HG03575 (cell line): Measurements from ENCODE around the gene HOXC5.
"Not testable (repeated sequence)": the region's sequence is repeated elsewhere in the genome, so short reads cannot be mapped to it uniquely, and the experiment has no call there.

Experiments used
- ATAC-seq: cut with Tn5 transposase; IDR thresholded peaks from one replicate; pipeline ENCODE4 v1.9.1; 2021; ENCODE audit not compliant: unreplicated experiment, insufficient number of reproducible peaks, low FRiP score; ENCODE audit errors: extremely low read depth

Gene HOXC5

DNA sequence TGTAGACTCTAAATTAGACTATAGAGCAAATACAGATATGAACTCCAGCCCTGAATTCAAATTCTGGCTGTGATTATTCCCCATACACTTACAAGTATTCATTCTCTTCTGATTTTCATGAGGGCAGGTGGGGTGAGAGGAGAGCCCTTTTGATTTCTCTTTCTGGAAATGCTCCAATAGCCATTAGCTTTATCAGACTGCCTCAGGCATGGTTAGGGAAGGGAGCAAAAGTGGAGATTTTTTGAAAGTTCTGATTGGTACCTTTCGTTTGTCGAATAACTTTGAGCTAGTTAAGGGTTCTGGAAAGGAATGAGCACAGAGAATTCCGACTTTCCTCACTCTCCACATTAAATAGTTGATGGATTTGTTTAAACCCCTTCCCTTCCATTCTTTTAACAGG, 7.8 kb downstream of the HOXC5 start:
- no peak for ATAC-seq

GRCh38 chr12:54041097-54041690, 8.3 kb downstream of the HOXC5 start:
- no peak for ATAC-seq

GRCh38 chr12:54042033-54042432, 9.2 kb downstream of the HOXC5 start:
- not testable (repeated sequence) for ATAC-seq

GRCh38 chr12:54042970-54043853, 10.4 kb downstream of the HOXC5 start:
- ATAC-seq, result no peak

- no peak for ATAC-seq
Measured at GRCh38 chr12:54044425-54045103, 11.7 kb downstream of the HOXC5 start.

DNA sequence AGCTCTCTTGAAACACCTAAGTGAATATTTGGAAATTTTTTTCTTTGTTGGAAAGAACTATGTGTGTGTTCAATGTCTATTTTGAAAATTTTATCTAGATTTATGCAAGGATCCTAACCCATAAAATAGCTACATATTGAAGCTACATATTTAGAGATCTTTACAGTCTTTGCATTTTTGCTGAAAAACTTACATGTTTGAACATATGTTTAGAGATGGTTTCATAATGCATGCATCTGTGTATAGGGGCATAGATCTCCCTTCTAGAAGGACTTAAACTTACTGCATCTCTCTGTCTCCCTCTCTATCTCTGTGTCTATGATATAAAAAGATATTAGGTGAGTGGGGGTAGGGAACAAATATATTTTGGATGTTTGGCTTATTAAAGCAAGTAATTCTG, 12.6 kb downstream of the HOXC5 start:
- ATAC-seq, result no peak

DNA sequence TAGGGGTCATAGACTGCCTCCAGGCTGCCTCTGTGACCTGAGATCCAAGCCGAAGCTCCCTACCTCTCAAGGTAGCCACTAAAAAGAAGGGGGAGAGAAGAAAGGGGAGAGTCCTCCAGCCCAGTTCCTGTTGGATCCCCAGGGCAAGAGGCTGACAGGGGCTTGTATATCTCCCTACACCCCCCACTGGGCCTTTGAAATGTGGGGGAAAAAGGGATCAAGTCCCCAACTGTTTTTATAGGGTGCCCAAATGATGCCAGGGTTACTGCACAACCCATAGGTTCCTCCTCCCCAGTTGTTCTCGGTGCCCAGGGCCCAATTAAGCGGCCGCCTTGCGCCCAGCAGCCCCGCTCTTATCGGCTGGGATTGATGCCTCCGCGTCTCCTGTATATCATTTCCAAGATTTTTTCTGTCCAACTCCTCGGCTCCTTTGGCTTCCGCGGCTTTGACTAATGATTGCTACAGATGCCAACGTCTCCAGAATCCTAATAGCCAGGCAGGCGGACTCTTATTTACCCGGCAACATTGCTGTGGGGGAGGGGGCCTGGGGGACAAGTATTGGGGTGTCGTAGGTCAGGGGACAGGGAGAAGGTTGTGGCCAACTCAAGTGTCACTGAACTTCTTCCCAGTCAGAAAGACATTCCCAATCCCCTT, 13.1 kb downstream of the HOXC5 start:
- no peak for ATAC-seq

- no peak for ATAC-seq
Measured at GRCh38 chr12:54046809-54047159, 13.9 kb downstream of the HOXC5 start.

DNA sequence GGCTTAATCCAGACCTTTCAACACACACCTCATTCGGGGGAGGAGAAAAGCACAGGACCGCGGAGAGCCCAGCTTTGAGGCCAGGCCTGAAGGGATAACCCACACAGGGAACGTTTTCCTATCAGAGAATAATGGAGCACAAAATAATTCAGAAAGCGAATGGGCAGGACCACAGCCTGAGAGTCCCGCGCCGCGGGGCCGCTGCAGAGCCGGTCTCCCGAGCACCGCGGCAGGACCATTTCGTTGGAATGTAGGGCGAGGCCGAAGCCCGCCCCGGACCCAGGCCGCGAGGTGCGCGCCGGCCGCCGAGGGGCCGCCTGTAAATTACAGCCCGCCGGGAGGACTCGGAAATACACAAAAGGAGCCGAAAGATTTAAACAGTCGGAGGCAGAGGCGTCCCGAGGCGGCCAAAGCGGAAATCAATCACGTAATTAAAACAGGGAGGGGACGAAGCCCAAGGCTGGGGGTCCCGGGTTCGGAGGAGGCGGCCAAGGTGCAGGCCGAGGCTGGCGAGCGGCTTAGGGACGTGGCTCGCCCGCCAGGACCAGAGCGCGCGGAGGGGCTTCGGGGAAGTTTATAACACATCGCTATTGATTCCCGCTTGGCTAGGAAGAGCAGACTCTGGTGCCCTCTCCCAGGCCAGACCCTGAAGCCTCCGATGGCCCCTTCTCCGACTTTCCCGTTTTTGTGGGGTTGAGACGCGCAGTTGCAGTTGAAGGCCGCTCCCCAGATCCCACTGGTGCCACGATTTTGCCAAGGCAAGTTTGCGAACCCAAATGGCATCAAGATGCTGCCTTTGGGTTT, 14.5 kb downstream of the HOXC5 start:
- no peak for ATAC-seq

GRCh38 chr12:54047964-54048303, 15.1 kb downstream of the HOXC5 start:
- no peak for ATAC-seq

DNA sequence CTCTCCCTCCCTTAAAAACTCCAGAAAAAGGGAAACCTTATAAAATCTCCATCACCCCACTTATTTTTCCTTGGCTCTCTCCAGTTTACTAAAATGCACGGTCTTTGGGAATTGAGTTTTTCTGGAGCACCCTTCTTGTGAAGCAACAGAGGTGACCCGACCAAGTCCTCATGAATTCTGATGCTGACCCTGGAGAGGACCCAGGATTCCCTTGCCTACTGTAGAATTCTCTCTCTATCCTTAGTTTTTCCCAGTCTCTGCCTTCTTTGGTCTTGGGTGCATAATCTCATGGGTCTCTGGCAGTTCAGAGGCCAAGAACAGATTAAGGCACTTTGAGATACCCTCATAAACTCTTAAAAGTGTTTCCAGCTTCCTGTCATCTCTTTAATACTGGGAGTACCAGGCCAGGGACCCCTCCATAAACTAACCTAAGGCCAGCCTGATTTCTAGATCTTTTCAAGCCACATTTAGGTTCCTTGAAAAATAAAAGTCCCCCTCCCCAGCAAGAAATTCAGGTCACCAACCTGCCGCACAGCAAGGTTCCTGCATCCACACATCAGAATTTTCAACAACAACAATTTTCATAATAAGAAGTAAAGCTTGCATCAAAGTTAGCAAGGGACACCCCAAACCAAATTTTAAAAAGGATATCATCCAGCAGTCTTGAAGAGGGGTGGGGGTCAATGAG, 15.7 kb downstream of the HOXC5 start:
- ATAC-seq, result no peak

GRCh38 chr12:54049108-54049507, 16.3 kb downstream of the HOXC5 start:
- no peak for ATAC-seq

DNA sequence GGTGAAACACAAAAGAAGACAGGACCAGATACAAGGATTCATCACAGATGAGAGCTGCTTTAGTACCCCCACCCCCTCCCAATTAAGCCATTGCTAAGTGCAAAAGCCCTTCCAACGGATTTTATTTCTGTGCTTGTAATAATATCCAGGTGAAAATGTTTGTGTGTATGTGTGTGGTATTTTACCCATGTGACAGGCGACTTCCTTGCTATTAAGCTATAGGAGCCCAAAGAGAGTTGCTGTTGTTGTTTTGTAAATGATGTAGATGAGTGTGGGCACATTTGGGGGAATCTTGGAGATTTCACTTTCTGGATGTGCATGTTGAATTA, 17.6 kb downstream of the HOXC5 start:
- ATAC-seq, result no peak

- no peak for ATAC-seq
Measured at GRCh38 chr12:54051026-54051842, 18.4 kb downstream of the HOXC5 start.

- no peak for ATAC-seq
Measured at GRCh38 chr12:54051874-54052437, 19.1 kb downstream of the HOXC5 start.

GRCh38 chr12:54052438-54053002, 19.7 kb downstream of the HOXC5 start:
- ATAC-seq, result no peak
